Lower leg skin (tissue), 3 donors: Measurements from ENCODE around the gene ENTPD3.

ENCODE experiments used
- POLR2A ChIP-seq, 2 donors: fragments of 450-650 bp; IDR thresholded peaks; one replicate each; pipeline ENCODE4 v1.6.1; 2016 to 2017; ENCODE audit warnings: antibody characterized with exemption in 2 of 2, mild to moderate bottlenecking in 1 of 2, moderate library complexity in 1 of 2
- TF ChIP-seq, protein P1 (sequence below), 3 donors: fragments of 450-650 bp; IDR thresholded peaks; one replicate each; pipeline ENCODE4 v1.5.1; 2016; ENCODE audit warnings: antibody characterized with exemption in 3 of 3, mild to moderate bottlenecking in 3 of 3, moderate library complexity in 2 of 3

DNA sequence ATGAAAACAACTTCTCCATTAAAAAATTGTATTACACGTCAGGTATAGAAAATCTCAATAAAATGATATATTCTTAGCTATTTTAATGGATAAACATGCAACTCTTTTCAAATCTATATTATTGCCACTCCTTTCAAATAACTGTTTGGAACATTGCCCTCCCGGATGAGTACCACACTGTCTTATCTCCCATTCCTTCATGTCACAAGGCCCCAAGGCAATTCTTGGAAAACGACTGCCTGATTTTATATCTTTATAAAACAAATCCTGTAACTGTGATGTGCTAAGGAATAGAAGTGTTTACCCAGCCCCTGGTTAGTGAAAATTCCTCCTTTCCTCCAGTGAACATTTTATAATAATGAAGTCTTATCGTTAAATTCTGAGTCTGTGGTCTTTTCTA lies 83.7 kb downstream of the ENTPD3 start:
- TF ChIP-seq POLR2A (IDR thresholded peaks at IDR 0.05), result no peak
- TF ChIP-seq, protein P1, sequence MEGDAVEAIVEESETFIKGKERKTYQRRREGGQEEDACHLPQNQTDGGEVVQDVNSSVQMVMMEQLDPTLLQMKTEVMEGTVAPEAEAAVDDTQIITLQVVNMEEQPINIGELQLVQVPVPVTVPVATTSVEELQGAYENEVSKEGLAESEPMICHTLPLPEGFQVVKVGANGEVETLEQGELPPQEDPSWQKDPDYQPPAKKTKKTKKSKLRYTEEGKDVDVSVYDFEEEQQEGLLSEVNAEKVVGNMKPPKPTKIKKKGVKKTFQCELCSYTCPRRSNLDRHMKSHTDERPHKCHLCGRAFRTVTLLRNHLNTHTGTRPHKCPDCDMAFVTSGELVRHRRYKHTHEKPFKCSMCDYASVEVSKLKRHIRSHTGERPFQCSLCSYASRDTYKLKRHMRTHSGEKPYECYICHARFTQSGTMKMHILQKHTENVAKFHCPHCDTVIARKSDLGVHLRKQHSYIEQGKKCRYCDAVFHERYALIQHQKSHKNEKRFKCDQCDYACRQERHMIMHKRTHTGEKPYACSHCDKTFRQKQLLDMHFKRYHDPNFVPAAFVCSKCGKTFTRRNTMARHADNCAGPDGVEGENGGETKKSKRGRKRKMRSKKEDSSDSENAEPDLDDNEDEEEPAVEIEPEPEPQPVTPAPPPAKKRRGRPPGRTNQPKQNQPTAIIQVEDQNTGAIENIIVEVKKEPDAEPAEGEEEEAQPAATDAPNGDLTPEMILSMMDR (IDR thresholded peaks at IDR 0.05), result no peak
